Cardiac fibroblast (primary cell): Measurements from ENCODE around the gene ZBTB46.

Experiments used
- DNase-seq, 2 donors: peaks; one replicate each; pipeline versions ENCODE4 v3.0.0 to v3.0.0-alpha.2; 2010; ENCODE audit warnings: low read depth in 2 of 2
- H3K4me3 ChIP-seq, 2 donors: replicated peaks in 1 of 2; 1 replicate in 1 of 2; 2 replicates in 1 of 2; pipeline ENCODE4 v1.5.1; 2011; ENCODE audit warnings: low read depth in 2 of 2, low read length in 2 of 2, mild to moderate bottlenecking in 2 of 2, moderate library complexity in 1 of 2
- TF ChIP-seq, protein P1 (sequence below): IDR thresholded peaks from one replicate; pipeline ENCODE4 v1.5.1; 2011; ENCODE audit warnings: low read depth, mild to moderate bottlenecking, low read length, inconsistent platforms

Gene ZBTB46

DNA sequence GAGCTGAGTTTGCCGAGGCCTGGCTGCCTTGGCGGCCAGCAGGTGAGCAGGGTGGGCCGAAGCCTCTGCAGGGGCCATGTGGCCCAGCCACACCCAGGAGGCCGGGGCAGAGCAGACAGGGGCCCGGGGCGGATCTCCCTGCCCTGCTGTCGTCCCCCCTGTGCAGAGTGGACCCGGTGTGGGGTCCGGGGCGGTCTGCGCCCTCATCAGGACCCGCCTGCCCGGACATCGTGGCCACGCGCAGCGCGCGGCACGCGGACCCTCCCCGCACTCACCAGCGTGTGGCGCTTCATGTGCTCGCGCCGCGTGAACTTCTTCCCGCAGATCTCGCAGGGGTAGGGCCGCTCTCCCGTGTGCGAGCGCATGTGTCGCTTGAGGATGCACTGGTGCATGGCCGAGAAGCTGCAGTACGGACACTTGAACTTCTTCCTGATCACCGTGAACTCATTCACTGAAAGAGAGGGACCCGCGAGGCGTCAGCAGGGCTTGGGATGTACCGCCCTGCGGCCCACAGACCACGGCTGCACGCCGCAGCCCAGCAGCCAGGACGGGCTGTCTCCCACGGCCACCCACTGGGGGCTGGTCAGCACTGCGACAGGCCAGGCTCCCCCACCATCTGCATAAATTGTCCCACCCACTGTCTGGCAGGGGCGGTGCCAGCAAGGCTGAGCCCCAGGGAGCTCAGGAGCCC is 78.5 kb downstream of the ZBTB46 start:
- H3K4me3 ChIP-seq = no peak overlapping the region
- DNase-seq = no peak
- TF ChIP-seq, protein P1, sequence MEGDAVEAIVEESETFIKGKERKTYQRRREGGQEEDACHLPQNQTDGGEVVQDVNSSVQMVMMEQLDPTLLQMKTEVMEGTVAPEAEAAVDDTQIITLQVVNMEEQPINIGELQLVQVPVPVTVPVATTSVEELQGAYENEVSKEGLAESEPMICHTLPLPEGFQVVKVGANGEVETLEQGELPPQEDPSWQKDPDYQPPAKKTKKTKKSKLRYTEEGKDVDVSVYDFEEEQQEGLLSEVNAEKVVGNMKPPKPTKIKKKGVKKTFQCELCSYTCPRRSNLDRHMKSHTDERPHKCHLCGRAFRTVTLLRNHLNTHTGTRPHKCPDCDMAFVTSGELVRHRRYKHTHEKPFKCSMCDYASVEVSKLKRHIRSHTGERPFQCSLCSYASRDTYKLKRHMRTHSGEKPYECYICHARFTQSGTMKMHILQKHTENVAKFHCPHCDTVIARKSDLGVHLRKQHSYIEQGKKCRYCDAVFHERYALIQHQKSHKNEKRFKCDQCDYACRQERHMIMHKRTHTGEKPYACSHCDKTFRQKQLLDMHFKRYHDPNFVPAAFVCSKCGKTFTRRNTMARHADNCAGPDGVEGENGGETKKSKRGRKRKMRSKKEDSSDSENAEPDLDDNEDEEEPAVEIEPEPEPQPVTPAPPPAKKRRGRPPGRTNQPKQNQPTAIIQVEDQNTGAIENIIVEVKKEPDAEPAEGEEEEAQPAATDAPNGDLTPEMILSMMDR = no peak

DNA sequence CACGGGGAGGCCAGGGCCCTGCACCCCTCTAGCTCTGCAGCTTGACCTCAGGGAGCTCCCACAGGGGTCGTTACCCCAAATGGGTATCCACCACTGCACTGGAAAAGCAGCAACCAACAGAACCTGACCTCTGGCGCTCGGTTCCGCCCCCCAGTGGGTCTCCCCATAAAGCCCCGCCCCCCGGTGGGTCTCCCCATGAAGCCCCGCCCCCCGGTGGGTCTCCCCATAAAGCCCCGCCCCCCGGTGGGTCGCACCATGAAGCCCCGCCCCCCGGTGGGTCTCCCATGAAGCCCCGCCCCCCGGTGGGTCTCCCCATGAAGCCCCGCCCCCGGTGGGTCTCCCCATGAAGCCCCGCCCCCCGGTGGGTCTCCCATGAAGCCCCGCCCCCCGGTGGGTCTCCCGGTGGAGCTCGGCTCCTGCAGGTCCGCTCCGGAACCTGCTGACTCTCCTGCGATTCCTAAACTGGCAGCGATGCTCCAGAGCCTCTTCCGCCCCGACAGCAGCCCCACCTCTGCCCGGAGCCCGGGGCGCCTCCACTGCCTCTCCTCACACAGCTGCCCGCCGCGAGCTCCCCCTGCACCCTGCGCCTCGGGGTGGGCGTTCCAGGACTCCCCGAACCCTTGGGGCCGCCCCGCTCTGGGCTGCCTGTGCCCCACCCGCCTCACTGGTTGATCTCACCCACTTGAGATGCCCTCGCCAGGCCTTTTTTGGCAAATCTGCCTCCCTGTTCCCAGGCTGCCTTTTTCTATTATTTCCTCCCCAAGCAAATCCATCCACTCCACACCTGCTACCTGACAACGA is 79.4 kb downstream of the ZBTB46 start:
- no peak for DNase-seq
- TF ChIP-seq, protein P1 = no peak
- H3K4me3 ChIP-seq = no peak overlapping the region

DNA sequence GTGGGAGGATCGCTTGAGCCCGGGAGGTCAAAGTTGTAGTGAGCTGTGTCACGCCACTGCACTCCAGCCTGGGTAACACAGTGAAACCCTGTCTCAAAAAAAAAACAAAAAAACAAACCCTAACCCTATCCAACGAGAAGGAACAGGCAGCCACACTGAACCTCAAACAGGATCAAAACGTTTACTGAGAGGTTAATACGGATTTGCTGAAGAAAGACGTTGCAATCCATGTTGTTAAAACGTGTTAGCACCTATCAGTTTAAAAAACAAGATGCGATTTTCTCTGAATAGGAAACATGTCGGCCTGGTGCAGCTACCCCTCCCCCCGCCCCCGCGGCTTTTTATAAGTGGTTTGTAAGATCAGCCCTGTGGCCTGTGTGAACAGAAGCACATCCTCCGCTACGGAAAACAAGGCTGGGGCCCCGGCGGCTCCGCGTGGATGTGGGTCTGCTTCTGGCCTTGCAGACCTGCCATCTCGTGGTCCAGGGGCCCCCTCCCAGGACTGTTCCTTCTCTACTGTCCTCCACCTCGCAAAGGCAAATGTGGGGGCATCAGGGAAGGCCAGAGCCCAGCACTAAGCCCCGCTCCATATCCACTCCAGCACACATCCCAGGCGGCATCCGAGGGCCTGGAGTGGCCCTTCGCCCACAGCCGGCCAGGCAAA is 80.1 kb downstream of the ZBTB46 start:
- TF ChIP-seq, protein P1 = no peak
- no peak for DNase-seq
- no peak overlapping the region for H3K4me3 ChIP-seq

DNA sequence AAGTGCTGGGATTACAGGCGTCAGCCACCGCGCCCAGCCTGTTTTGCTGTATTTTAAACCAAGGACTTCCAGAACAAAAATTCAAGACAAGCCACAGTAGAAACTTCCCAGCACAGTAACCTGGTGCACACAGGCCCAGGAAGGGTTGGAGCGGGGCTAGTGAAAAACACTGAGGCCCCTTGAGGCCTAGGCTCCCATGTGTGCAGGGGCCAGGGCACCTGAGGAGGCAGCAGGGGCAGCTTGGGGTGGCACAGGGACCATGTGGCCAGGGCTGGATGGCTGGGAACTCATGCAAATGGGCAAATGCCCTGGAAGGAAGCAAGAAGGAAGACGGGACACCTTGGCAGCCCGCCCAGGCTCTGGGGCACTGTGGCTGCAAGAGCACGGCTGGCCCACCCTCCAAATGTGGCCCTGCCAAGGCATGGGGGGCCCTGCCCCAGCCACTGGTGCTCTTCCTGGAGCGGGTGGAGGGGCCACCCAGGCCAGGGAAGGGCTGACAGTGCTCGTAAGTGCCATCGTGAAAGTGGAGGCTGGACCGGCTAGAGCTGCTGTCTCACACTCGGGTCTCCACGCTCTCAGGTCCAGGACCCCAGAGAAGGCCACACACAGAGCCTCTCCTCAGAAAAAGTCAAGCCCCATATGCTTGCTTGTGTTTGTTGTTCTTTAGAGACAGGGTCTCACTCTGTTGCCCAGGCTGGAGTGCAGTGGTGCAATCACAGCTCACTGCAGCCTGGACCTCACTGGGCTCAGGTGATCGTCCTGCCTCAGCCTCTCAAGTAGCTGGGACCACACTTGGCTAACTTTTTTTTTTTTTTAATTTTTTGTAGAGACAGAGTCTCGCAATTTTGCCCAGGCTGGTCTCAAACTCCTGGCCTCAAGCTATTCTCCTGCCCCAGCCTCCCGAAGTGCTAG is 81.2 kb downstream of the ZBTB46 start:
- TF ChIP-seq, protein P1 = no peak
- no peak for DNase-seq
- H3K4me3 ChIP-seq = no peak overlapping the region

DNA sequence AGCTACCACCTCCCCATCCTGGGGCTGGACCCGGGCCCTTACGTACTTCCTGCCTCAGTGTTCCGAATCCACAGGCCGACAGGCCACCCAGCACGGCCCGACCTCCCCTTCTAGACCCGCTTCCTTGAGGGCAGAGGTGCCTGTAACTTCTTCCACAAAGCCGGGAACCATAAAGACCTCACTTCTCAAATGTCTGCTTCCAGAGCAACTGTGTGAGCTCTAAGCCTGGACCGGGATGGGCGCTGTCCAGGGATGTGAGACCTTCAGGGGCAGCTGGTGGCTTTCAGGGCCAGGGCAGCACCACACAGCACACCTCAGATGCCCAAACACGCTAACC is 82.2 kb downstream of the ZBTB46 start:
- DNase-seq = no peak
- TF ChIP-seq, protein P1 = no peak
- no peak overlapping the region for H3K4me3 ChIP-seq

DNA sequence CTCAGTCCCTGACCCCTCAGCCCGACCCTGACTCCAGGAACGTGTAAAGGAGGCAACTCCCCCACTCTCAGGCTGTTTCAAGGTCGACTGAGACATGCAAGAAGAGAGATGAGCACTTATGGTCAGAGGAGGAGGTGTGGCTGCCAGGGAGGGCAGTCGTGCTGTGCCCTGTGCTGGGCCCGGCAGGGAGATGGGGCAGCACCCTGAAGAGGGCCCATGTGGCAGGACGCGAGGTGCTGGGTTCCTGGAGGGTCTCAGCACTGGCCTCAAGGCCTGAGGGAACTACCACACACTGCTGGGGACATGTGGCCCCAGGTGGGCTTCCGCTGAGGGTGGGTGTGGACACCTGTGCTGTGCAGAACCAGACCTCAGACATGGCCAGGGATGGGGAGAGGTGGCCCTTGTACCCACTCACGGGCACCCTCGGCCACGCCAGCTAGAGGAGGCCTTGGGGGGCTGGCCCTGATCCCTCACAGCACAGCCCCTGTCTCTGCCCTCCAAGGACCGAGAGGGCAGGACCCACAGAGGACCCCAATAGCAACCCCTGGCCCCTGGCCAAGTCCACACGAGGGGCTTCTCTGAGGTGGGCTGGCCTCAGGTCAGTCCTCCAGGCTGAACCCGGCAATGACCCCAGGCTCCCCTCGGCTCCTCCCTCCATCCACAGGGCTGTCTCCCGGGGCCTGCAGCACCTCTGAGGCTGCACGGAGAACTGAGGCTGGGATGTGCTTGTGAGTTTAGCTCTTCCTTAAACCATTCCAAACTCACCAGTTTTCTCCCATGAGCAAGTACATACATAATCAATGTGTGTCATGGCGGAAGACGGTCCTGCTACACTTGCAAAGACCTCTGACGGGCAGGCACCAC is 82.8 kb downstream of the ZBTB46 start:
- no peak for DNase-seq
- no peak overlapping the region for H3K4me3 ChIP-seq
- TF ChIP-seq, protein P1 = no peak
